Measurements from ENCODE around the gene REEP3.

REEP3 gene

DNA sequence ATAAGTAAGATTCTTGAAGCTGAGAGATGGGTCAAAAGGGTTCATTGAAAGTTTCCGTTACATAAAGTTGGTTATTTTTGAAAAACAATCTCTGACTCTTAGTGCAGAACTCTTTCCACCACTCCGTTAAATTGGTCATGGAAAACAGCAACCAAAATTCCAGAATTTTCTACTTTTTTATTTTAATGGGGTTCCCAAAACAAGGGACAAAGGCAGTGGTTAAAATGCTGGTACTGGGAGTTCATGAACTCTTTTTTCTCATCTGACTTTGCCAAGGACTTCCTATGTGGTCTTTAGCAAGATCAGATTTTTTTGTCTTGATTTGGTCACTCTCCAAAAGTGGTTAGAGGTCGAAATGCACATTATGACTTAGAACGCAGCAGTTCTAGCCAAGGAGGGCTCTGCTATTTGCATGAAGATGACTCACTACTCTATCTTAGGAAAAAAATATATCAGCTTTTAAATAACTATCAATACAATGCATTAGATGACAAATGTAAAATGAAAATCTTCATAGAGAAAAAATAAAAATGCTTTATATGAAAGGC is 145.7 kb downstream of the REEP3 start:
- DNase-seq (ENCODE audit: low spot score) = peak; percentile 69

- DNase-seq (ENCODE audit: low spot score) = no peak
Observed at GRCh38 chr10:63667596-63668480, 146.6 kb downstream of the REEP3 start.

DNA sequence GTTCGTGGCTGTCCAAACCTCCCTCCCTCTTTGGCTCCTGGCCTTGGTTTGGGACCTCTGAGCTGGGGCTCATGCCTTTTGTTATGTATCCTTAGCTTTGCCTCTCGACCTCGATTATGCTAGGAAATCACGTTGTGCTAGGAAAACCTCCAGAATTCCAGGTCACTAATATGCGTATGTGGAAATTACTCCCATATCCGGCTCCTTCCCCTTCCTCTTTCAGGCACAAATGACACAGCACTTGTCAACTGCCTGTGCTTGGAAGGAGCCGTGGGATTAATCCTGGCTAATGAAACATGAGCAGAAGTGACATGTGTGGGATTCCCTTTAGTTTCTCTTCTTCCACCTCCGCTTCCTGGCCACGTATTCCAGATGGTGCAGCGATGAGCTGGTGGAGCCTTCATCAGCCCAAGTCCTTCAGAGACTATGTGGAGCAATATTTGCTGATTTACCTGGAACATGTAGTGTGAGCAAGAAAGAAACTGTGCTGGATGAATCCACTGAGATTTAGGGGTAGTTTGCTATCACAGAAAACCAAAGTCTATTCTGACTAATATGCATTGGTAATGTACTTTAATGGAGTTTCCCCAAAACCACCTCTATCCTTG is 149.2 kb downstream of the REEP3 start:
- DNase-seq (ENCODE audit: low spot score) = peak; percentile 23

DNA sequence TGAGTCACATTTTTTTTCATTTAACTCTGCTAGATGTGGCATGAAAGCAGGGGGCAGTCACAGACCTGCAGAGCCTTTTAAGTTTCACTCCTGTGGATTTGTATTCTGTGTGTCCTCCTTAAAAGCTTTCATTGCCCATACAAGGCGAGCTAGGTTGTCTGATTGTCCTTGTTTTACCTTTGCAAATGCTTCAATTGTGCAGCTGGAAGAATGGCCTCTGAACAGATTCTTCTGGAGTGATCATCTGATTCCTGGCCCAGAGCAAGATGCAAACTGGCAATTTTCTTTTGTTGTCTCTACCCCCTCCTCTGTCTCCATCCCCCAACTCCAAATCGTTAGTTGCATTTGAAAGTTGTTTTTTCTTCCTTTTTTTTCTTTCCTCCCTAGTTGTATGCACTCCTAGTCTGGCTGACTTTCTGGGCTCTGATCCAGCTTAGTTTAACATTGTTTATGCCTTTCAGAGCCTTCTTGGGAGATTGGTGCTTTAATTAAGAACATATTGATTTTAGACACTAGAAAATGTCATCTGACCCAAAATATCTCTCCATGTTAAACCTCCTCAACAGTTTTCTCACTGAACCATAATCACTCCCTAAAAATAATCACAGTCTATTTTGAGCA is 150.2 kb downstream of the REEP3 start:
- peak; percentile 62 for DNase-seq (ENCODE audit: low spot score)

DNA sequence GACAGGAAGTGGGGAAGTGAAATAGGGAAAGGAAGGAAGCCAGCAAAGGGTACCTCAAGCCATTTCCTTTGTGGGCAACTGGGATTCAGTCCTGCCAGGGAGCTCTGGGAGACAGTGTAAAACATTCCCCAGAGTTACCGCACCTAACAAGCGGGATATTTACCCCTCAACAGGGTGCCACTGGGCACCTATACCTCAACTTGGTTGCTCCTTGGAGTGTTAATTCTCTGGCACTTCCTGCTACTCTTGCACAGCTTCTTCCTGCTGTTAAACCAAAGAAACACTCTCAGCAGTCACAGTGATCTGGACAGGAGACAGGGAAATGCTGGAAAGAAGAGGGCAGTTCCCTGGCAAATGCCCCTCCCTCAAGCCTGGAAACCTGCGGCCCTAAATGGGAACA is 151.3 kb downstream of the REEP3 start:
- no peak for DNase-seq (ENCODE audit: low spot score)

GRCh38 chr10:63673246-63673645 is 152.0 kb downstream of the REEP3 start:
- DNase-seq (ENCODE audit: low spot score) = no peak

GRCh38 chr10:63673846-63674245 is 152.6 kb downstream of the REEP3 start:
- no peak for DNase-seq (ENCODE audit: low spot score)
